Stimulated activated CD8-positive, alpha-beta memory T cell treated with anti-CD3 and anti-CD28 coated beads, Interleukin-15, amount 100 ng/mL, for 48 hours (primary cell): ENCODE measurements around the gene ASGR1.
"Not testable (repeated sequence)": the region's sequence is repeated elsewhere in the genome, so short reads cannot be mapped to it uniquely, and the experiment has no call there.

Experiments
- DNase-seq, 2 donors: peaks; one replicate each; pipeline ENCODE4 v3.0.0-alpha.2; 2020; ENCODE audit warnings: low read depth in 2 of 2

ASGR1 gene

DNA sequence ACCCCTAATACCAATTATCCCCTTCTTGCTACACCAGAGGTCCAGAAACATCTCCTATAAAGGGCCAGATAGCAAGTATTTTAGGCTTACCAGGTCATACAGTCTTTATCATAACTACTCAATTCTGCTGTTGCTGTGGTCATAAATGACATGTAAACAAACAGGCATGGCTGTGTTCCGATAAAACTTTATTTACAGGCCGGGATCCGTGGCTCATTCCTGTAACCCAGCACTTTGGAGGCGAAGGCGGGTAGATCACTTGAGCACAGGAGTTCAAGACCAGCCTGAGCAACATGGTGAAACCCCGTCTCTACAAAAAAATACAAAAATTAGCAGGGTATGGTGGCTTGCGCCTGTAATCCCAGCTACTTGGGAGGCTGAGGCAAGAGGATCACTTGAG is 12.3 kb downstream of the ASGR1 start:
- DNase-seq = no peak

DNA sequence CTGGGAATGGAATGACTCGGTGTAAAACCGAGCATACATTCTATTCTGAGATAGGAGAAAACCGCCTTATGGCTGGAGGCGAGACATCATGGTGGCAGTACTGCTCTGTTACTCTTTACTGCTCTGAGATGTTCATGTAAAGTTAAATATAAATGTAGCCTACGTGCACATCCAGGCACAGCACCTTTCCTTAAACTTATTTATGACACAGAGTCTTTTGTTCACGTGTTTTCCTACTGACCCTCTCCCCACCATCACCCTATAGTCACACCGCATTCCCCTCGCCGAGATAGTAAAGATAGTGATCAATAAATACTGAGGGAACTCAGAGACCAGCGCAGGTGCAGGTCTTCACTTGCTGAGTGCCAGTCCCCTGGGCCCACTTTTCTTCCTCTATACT is 19.6 kb downstream of the ASGR1 start:
- not testable (repeated sequence) for DNase-seq

DNA sequence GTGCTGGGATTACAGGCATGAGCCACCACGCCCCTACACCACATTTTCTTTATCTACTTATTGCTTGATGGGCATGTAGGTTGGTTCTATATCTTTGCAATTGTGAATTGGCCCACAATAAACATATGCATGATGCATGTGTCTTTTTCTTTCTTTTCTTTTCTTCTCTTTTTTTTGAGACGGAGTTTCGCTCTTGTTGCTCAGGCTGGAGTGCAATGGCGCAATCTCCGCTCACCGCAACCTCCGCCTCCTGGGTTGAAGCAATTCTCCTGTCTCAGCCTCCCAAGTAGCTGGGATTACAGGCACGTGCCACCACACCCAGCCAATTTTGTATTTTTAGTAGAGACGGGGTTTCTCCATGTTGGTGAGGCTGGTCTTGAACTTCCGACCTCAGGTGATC is 20.7 kb downstream of the ASGR1 start:
- not testable (repeated sequence) for DNase-seq

DNA sequence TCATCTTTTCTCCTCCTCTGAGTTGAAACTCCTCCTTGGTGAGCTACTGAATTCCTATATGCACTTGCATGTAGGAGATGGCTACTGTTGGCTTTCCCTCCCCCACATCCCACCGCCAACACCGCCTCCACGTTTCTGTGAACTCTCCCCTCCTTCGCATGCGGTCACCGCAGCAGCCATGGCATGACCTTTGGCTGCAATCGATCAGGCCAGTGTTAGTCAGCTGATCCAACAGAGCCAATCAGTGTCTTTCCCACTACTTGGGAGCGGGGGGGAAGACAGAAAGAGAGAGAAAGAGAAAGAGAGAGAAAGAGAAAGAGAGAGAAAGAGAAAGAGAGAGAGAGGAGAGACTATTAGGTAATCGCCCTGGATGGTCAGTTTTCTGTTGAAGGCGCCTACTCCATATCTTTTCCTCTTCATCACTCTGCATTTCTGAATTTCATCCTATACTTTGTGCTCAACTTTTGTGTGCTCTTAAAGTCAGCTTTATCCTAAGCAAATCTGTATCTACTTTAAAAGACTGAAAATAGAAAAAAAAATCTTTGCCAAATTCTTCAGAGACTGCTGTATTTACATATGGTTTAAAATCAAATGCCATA is 22.7 kb downstream of the ASGR1 start:
- no peak for DNase-seq

DNA sequence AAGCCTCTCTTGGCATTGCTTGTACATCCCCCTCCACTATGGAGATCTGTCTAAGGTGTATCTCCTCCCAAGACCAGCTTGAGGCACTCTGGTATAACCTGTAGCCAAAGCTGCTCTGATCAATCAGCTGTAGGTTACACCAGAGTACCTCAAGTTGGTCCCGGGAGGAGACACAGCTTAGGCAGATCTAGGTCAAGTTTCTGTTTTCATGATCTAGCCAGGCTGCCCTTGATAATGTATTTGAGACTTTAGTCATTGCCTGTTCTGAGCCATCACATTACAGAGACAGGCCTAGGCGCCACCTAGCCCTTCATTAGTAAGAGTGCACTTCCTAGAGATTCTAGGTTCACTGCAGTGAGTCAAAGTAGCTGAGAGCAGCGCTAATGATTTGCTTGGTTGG is 31.4 kb downstream of the ASGR1 start:
- no peak for DNase-seq

DNA sequence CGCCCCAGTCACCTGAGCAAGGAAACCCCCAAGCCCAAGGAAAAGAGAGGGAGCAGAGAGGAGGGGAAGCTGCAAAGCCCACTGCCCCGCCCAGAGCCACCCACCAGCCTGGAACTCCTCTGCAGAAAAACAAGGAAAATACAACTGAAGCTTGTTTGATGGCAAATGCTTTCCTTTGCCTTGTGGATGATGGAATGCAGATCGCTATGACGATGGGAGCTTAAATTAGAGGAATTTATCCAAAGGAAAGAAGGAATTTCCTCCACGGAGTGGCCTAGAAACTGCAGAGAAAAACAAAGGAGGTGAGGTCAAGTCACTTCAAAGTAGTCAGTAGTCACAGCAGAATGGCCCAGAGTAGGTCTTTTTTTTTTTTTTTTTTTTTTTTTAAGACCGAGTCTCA is 33.1 kb downstream of the ASGR1 start:
- no peak for DNase-seq

DNA sequence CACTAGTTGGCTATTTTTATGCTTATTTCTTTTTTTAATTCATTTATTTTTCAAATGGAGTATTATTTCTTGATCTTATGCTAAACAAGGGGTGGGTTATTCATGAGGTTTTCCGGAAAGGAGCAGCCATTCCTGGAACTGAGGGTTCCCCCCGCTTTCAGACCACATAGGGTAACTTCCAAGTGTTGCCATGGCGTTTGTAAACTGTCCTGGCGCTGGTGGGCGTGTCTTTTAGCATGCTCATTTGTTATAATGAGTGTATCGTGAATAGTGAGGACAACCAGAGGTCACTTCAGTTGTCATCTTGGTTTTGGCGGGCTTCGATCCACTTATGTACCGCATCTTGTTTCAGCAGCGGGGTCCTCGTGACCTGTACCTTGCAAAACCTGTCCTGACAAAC is 35.0 kb downstream of the ASGR1 start:
- DNase-seq = no peak

DNA sequence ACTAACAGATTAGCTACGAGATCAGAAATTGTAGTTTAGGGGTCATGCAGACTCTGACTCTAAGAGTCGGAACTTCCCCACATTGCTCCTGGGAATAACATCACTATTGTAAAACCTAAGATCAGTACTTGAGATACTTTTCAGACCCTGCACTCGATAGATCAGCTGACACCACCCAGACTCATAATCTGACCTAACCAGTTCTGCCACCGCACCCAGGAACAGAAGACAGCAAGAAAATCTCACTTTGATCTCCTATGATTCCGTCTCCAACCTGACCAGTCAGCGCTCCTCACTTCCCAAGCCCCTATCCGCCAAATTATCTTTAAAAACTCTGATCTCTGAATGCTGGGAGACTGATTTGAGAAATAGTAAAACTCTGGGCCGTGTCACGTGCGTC is 37.3 kb downstream of the ASGR1 start:
- no peak for DNase-seq

DNA sequence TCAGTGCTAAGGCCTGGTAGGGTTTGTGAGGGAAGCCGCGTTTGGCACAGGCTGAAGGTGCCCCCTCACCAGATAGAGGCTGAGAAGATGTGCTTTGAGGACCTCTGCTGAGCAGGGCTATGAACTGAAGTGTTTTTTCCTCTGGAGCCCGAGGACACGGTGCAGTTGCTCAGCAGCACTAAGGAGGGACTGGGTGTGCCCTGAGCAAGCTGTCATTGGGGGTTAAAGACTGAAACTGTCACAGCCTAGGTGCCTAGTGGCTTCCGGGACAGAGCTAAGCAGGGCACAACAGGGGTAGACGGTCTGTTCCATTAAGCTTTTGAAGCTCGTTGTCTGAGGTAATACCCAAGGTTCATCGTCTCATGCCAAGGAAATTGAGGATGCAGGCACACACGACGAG is 39.8 kb downstream of the ASGR1 start:
- DNase-seq = no peak

DNA sequence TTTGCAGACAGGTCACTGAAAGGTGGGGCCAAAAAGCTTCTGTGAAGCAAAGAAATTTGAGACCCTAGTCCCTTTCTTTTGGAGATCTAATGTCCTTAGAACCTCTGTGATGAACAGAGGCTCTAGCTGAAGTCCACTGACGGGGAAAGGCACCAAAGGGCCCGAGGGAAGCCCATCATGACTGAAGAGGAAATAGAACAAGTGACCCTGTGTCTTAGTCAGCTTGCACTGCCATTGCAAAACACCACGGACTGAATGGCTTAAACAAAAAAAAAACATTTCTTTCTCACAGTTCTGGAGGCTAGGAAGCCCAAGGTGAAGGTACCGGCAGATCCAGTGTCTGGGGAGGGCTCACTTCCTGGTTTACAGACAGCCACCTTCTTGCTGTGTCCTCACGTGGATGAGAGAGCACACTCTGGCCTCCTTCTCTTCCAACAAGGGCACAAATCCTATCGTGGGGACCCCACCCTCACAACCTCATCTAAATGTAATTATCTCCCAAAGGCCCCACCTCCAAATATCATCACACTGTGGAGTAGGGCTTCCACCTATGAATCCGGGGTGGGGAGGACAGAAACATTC is 40.3 kb downstream of the ASGR1 start:
- no peak for DNase-seq

DNA sequence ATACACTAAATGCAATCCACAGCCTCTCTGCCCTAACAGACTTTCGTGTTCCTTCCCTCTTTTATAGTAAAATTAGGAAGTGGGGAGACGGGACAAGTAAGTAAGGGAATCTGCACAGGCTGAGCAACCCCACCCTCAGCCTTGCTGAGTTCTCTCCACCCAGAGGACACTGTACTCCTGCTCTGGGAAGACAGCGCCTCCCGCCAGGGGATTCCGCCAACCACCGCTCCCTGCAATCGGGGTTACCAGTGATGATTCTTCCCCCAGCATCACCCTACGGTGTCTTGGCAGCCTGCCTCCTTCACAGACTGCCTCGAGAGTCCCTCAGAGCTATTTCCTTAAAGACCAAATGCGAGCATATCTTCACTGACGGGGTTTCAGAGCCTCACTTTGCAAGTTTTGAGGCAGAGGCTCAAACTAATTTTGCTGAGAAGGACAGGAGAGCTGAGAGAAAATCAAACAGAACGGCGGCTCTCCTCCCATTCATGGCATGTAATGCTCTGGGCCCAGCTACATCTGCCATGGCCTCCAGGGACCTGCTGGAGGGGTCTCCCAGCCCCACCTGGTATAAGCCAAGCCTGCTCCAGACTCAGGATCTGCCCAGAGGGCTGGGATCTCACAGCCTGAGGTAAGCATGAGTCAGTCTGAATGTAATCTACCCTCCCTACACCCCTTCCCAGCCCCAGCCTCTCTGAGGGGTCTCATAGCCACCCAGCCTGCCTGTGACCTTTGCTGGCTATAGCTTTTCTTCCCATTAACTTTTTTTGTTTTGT is 41.8 kb downstream of the ASGR1 start:
- no peak for DNase-seq

DNA sequence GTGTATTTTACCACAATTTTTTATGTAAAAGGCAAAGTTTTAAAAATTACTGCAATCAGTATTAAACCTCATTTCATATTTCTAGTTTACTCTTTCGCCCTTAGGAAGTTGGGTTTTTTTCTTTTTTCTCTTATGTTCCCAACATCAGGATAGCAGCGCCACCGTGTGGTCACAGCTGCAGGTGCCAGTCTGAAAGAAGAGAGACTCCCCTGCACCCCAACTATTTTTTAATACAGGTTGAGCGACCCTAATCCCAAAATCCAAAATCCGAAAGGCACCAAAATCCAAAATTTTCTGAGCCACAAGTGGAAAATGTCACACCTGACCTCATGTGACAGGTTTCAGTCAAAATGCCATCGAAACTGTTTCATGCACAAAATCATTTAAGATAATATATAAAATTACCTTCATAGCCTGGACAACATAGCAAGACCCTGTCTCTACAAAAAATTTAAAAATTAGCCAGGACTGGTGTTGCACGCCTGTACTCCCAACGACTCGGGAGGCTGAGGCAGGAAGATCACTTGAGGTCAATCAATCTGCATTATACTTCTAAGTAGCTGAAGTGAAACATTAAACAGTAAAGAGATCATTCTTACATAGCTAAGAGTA is 42.8 kb downstream of the ASGR1 start:
- peak; percentile 38 to 52 for DNase-seq

DNA sequence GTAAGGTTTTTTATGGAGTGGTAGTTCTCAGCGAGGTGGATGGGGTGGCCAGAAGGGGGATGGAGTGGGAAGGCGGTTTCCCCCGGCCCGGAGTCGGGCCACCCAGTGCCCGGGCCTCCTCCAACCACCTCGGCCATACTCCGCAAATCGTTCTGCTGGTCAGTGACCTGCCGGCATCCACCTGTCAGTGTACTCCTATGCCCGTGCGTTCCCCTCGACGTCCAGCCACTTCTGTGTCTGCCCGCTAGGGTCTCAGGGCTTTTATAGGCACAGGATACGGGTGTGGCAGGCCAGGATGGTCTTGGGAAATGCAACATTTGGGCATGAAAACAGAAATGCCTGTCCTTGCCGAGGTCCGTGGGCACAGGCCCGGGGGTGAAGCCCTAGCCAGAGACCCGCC is 45.3 kb downstream of the ASGR1 start:
- DNase-seq = no peak

DNA sequence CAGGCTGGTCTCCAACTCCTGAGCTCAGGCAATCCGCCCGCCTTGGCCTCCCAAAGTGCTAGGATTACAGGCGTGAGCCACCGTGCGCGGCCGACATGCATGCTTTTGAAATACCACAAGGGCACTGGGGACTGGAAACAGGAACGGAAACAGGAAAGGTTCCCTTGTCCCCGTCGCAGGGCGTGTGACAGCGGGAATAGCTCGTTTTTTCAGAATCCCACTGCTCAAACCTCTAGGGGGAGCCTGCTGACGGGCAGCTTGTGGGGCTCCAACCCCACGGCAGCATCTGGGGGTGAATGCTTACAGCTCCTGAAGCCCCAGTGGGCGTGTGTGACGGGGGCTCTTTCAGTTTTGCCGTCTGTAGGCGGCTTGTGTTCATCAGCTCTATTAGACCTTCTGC is 45.7 kb downstream of the ASGR1 start:
- DNase-seq = peak; percentile 25 to 26

DNA sequence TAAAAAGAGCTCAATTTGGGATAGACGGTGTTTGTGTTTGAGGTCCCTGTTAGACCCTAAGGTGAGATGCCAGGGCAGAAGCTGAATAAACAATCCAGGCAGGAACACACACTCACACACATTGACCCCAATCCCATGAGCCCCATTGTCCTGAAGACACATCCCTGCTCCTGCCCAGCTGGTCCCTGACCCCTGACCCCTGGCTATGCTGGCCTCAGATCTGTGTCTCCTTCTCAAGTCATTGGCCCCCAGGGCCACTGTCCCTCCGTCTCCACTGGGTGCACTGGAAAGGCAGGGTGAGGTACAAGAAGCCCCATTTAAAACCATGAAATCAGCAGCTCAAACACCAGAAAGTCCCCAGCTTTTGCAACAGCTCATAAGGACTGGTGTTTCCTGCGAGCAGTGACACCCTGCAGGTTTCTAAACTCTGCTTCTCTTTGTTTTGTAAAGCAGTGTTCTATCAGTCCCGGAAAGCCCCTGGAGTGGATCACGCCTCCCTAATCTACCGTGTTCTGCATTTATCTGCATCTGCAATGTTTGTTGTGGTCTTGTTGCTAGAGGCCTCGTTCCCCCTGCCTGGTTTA is 46.6 kb downstream of the ASGR1 start:
- DNase-seq = peak; percentile 19 to 34

DNA sequence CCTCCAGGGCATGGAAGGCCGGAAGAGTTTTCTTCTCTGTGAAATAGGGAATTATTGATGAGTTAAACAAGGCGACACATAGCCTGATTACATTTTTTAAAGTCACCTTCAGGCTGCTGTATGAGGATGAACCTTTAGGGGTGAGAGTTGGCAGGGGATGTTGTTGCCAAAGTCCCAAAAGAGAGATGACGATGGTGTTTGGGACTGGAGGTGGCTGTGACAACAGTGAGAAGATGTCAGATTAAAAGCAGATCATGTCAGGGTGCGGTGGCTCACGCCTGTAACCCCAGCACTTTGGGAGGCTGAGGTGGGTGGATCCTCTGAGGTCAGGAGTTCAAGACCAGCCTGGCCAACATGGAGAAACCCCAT is 47.8 kb downstream of the ASGR1 start:
- DNase-seq = no peak

DNA sequence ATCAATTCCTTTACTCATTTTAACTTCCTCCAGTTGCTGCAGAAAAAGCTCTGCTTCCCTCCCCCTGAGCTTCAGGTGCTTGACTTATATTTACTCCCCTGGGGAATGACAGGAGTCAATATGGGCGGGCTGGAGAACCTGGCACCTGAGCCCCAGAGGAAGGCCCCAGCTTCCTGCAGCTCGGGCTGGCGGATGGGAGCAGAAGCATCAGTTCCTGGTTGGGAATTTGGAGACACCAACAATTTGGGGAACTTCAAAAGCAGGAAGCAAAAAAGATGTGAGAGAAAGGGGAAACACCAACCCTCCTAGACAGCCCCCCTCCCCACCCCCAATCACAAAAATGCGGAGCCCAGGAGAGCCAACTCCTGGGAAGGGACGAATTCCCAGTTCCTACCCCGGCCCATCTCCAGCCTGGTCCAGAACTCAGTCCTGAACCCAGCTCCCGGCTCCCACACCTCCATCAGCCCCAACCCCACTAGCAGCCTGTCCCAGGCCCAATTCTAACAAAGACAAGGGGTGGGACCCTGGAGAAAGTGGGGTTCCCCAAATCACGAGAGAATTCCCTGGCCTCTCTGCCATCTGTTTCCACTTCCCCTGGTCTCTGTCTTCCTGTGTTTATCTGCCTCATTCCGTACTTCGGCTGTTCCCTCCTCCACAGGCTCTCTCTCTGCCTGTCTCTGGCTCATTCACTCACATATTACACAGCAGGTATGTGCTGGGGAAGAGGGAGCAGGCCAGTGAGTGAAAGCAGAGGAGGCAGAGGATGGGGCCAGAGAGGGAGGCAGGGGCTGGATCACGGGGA is 48.3 kb downstream of the ASGR1 start:
- no peak for DNase-seq

DNA sequence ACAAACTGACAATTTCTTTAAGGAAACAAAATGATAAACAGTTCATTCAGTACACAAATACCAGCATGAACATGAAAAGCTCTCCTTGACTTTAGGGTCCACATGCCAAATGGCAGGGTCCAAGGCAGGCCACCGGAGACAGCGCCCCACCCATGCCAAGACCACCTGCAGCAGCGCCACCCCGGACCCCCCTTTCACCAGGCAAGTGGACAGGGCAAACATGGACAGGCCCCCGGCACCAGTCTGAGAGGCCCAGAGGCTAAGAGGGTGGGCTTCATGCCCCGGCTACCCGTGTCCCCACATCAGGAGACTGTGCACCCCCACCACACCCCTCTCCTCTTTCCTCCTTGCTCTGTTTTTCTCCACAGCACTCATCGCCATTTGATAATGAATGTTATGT is 49.9 kb downstream of the ASGR1 start:
- no peak for DNase-seq

DNA sequence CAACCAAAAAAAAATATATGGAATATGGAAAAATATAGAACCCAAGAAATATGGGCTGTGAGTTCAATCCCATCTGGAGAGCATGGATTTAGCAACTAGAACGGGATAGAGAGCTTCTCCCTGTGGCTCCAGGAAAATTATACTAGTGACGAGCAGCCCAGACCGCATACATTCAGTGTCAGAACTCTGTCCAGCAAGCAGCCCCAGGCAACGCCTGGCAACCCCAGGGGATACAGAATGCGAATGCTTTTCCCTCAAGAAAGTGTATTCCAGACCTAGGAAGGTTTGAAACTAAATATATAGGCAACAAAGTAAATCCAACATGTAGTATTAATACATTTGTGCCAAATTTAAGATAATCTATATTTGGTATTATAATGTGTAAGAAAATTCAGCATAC is 51.0 kb downstream of the ASGR1 start:
- no peak for DNase-seq

DNA sequence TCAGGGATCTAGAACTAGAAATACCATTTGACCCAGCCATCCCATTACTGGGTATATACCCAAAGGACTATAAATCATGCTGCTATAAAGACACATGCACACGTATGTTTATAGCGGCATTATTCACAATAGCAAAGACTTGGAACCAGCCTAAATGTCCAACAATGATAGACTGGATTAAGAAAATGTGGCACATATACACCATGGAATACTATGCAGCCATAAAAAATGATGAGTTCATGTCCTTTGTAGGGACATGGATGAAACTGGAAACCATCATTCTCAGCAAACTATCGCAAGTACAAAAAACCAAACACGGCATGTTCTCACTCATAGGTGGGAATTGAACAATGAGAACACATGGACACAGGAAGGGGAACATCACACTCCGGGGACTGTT is 51.7 kb downstream of the ASGR1 start:
- not testable (repeated sequence) for DNase-seq

DNA sequence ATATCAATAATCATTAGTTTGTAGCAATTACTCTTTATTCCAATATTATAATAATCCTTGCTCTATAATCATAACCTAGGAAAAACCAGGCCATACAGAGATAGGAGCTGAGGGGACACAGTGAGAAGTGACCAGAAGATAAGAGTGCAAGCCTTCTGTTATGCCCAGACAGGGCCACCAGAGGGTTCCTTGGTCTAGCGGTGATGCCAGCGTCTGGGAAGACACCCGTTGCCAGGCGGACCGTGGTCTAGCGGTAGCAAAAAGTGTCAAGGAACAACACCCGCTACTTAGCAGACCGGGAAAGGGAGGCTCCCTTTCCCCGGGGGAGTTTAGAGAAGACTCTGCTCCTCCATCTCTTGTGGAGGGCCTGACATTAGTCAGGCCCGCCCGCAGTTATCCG is 52.8 kb downstream of the ASGR1 start:
- not testable (repeated sequence) for DNase-seq

DNA sequence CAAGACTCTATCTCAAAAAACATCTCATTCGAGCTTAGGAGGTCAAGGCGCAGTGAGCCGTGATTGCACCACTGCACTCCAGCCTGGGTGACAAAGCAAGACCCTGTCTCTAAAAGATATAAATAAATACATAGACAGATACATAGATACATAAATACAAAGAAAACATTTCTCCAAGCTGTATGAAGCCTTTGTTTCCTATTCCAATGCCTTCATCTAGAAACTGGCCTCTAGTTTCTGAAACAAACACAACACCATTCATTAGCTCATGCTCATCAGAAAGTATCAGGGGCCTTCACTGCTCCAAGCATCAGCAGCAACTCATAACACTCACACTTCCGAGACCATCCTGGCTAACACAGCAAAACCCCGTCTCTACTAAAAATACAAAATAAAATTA is 54.2 kb downstream of the ASGR1 start:
- DNase-seq = no peak
